Endothelial cell of umbilical vein (primary cell): ENCODE measurements around the gene WBP2. TPM values are rescaled to one million over a fixed set of nuclear protein-coding genes. Genes with fewer than 3 reads are reported as not detected.

Source experiments
- BruUV-seq: library from RNA; stranded (reverse); fragments of 400-500 nt; replicated peaks from 2 replicates; lab custom pipeline; 2021; lab: Mats Ljungman, UMichigan
- CTCF ChIA-PET: fragments of 300-600, 350-600 bp; sonication (Branson Sonifier 250); formaldehyde crosslinking; loops from one replicate; lab custom pipeline; 2021; ENCODE audit warnings: antibody characterized with exemption, inconsistent platforms; lab: Charles Lee
- POLR2A ChIA-PET: fragments of 300-600, 350-600 bp; sonication (Branson Sonifier 250); formaldehyde crosslinking; loops from one replicate; lab custom pipeline; 2021; ENCODE audit warnings: antibody characterized with exemption, inconsistent platforms; lab: Charles Lee
- DNase-seq: peaks from one replicate; pipeline ENCODE4 v3.0.0-alpha.2; 2011; ENCODE audit warnings: low read depth, low spot score
- FAIRE-seq: peaks from 2 replicates; lab custom pipeline; 2011; peaks lifted over from hg19 to GRCh38; lab: Jason Lieb, UNC
- H2AFZ ChIP-seq: 2 replicates; pipeline ENCODE4 v1.6.0; 2012; ENCODE audit warnings: low read depth, low read length, control low read depth, inconsistent platforms
- H3K27ac ChIP-seq: 2 replicates; pipeline ENCODE4 v1.5.1; 2011; ENCODE audit warnings: low read depth, mild to moderate bottlenecking, control low read depth, low read length, moderate library complexity; ENCODE audit not compliant: insufficient read depth
- H3K27me3 ChIP-seq, 2 experiments: 2 replicates each; pipeline versions ENCODE4 v1.6.0 to v1.6.1; 2011; ENCODE audit warnings: low read length in 2 of 2, mixed read lengths in 1 of 2; ENCODE audit not compliant: control insufficient read depth in 2 of 2, insufficient read depth in 2 of 2
- H3K36me3 ChIP-seq, 2 experiments: 2 replicates in 1 of 2; 3 replicates in 1 of 2; pipeline ENCODE4 v1.5.1; 2011; ENCODE audit warnings: low read length in 2 of 2, mild to moderate bottlenecking in 1 of 2, moderate library complexity in 1 of 2; ENCODE audit not compliant: control insufficient read depth in 2 of 2, insufficient read depth in 2 of 2; ENCODE audit errors: extremely low read depth in 1 of 2
- H3K4me1 ChIP-seq: 3 replicates; pipeline ENCODE4 v1.5.1; 2011; ENCODE audit warnings: mild to moderate bottlenecking, low read length; ENCODE audit not compliant: control insufficient read depth, insufficient read depth; ENCODE audit errors: extremely low read depth
- H3K4me2 ChIP-seq: 2 replicates; pipeline ENCODE4 v1.6.1; 2011; ENCODE audit warnings: low read length, control low read depth, mixed read lengths; ENCODE audit not compliant: insufficient read depth
- H3K4me3 ChIP-seq, 3 experiments: fragments of 200-600 bp in 1 of 3; sonication (generic), shearing (Covaris generic) in 1 of 3; replicated peaks in 1 of 3; 2 replicates each; pipeline ENCODE4 v1.5.1; 2011 to 2016; ENCODE audit warnings: control low read depth in 3 of 3, low read length in 3 of 3, mild to moderate bottlenecking in 2 of 3, inconsistent platforms in 1 of 3, low read depth in 1 of 3, moderate library complexity in 1 of 3; ENCODE audit not compliant: insufficient read depth in 1 of 3
- H3K79me2 ChIP-seq: 2 replicates; pipeline ENCODE4 v1.6.0; 2012; ENCODE audit warnings: low read length, inconsistent platforms; ENCODE audit not compliant: control insufficient read depth, insufficient read depth
- H3K9ac ChIP-seq: replicated peaks from 2 replicates; pipeline ENCODE3; 2011; ENCODE audit warnings: low read length, control low read depth; ENCODE audit not compliant: insufficient read depth; ENCODE audit errors: extremely low read depth
- H3K9me1 ChIP-seq: replicated peaks from 3 replicates; pipeline ENCODE4 v1.6.0; 2011; ENCODE audit warnings: mild to moderate bottlenecking, low read length; ENCODE audit not compliant: control insufficient read depth, insufficient read depth; ENCODE audit errors: extremely low read depth
- H3K9me3 ChIP-seq: replicated peaks from 2 replicates; pipeline ENCODE4 v1.5.1; 2012; ENCODE audit warnings: low read length, inconsistent platforms; ENCODE audit not compliant: control insufficient read depth, insufficient read depth
- H4K20me1 ChIP-seq: replicated peaks from 2 replicates; pipeline ENCODE3; 2011; ENCODE audit warnings: mild to moderate bottlenecking, low read length; ENCODE audit not compliant: control insufficient read depth, insufficient read depth; ENCODE audit errors: extremely low read depth
- CTCF ChIP-seq, 2 donors: IDR thresholded peaks; 1 replicate in 1 of 2; 2 replicates in 1 of 2; pipeline ENCODE4 v1.5.1; 2011; ENCODE audit warnings: low read length in 2 of 2, mild to moderate bottlenecking in 2 of 2, moderate library complexity in 2 of 2, control low read depth in 1 of 2, inconsistent platforms in 1 of 2, low read depth in 1 of 2; ENCODE audit not compliant: insufficient read depth in 1 of 2; ENCODE audit errors: extremely low read depth in 1 of 2
- EZH2 ChIP-seq: IDR thresholded peaks from 2 replicates; pipeline ENCODE4 v1.6.1; 2012; ENCODE audit warnings: borderline replicate concordance, low read depth, mild to moderate bottlenecking, moderate library complexity, low read length, inconsistent platforms; ENCODE audit not compliant: severe bottlenecking
- FOS ChIP-seq: IDR thresholded peaks from 2 replicates; pipeline ENCODE4 v1.6.1; 2011; ENCODE audit warnings: mild to moderate bottlenecking, low read length, moderate library complexity, borderline replicate concordance; ENCODE audit not compliant: insufficient read depth
- GATA2 ChIP-seq: IDR thresholded peaks from 2 replicates; pipeline ENCODE4 v1.7.0; 2011; ENCODE audit warnings: low read depth, mild to moderate bottlenecking, moderate library complexity, mixed read lengths, low read length; ENCODE audit not compliant: insufficient read length, insufficient read depth
- JUN ChIP-seq: IDR thresholded peaks from 2 replicates; pipeline ENCODE4 v1.6.1; 2011; ENCODE audit warnings: borderline replicate concordance, low read depth; ENCODE audit not compliant: insufficient read length, insufficient read depth
- MAX ChIP-seq: IDR thresholded peaks from 2 replicates; pipeline ENCODE4 v1.6.1; 2011; ENCODE audit not compliant: insufficient read depth, insufficient read length
- MYC ChIP-seq: IDR thresholded peaks from one replicate; pipeline ENCODE4 v1.6.1; 2011; ENCODE audit warnings: mild to moderate bottlenecking, low read depth, low read length
- POLR2A ChIP-seq: IDR thresholded peaks from 2 replicates; pipeline ENCODE4 v1.6.1; 2012; ENCODE audit warnings: low read depth, mild to moderate bottlenecking, control low read depth, low read length
- POLR2AphosphoS5 ChIP-seq: IDR thresholded peaks from 2 replicates; pipeline ENCODE4 v1.6.1; 2012; ENCODE audit warnings: low read depth, mild to moderate bottlenecking, control low read depth, low read length, moderate library complexity; ENCODE audit not compliant: insufficient read depth
- dilution Hi-C: fragments of 300-500 bp; cut with MboI; formaldehyde crosslinking; loops from one replicate; pipeline ENCODE4 v1.15.0; 2019; ENCODE audit warnings: low sequenced_read_pairs; ENCODE audit not compliant: extremely low pct_ligation_motif_present
- intact Hi-C: fragments of 100-400 bp; cut with micrococcal nuclease; formaldehyde crosslinking; loops from one replicate; pipeline ENCODE4 v1.10.0; 2022
- polyA plus RNA-seq, 4 experiments: library from polyadenylated mRNA; depleted of rRNA in 3 of 4; stranded (reverse) in 3 of 4; unstranded in 1 of 4; fragments of >200 nt; gene quantifications; 2 replicates each; pipeline versions ENCODE4 v1.2.1 to v1.2.3, GENCODE V29; 2011 to 2012; ENCODE audit warnings: missing spikeins in 1 of 4
- total RNA-seq: library from RNA; stranded (reverse); gene quantifications from 2 replicates; pipeline ENCODE4 v1.2.3, GENCODE V29; 2021

The WBP2 gene
- total and polyA plus RNA-seq, 2 donors (not counting 3 experiments of a cell fraction or from before 2014, with no cell fraction given): 81.5 to 126 TPM

GRCh38 chr17:75819678-75820077, 35.5 kb downstream of the WBP2 start:
- dilution Hi-C loops (no loop called here), intact Hi-C loops (no loop called here)
- ChIA-PET CTCF (interaction anchor here (1.6 kb wide), 1 partner anchor 7 kb away, joined by 7 read pairs; no protein-coding TSS in a partner anchor), POLR2A (no interaction called here)
- Histone ChIP-seq H4K20me1 (no peaks in the 10 kb centered on the region), H3K36me3 (peaks cover 0 to 49% of the 10 kb centered on the region in 2 experiments), H3K4me2 (no peak overlapping the region), H3K9me3 (no peaks in the 10 kb centered on the region), H2AFZ (no peak overlapping the region), H3K79me2 (no peaks in the 10 kb centered on the region), H3K9me1 (no peaks in the 10 kb centered on the region), H3K9ac (no peak overlapping the region), H3K27ac (no peak overlapping the region), H3K4me1 (peaks cover 6% of the 10 kb centered on the region), H3K4me3 (no peak overlapping the region), H3K27me3 (no peaks in the 10 kb centered on the region)
- FAIRE-seq (no peak), DNase-seq (no peak)
- BruUV-seq: no TSS peak
- TF ChIP-seq JUN (no peak), GATA2 (no peak), POLR2A (no peak), EZH2 (no peak), POLR2AphosphoS5 (no peak), MYC (no peak), CTCF (IDR thresholded peaks at IDR 0.05; ENCODE audit: extremely low read depth in 1 of 2, insufficient read depth in 1 of 2, low read depth in 1 of 2, low read length in 2 of 2) (no peak), MAX (no peak), FOS (no peak)
